HUES6 (cell line): Measurements from ENCODE around the gene RRP9.
A peak's percentile ranks its signal among the peaks of the same experiment; 100 is the strongest.
"Not testable (repeated sequence)": the region's sequence is repeated elsewhere in the genome, so short reads cannot be mapped to it uniquely, and the experiment has no call there.

Source experiments
- H3K27ac ChIP-seq: 2 replicates; pipeline ENCODE4 v1.7.0; 2013; ENCODE audit warnings: low read depth, mild to moderate bottlenecking, low read length, inconsistent platforms
- H3K27me3 ChIP-seq: 2 replicates; pipeline ENCODE4 v1.6.1; 2013; ENCODE audit warnings: low read length; ENCODE audit not compliant: control insufficient read depth, insufficient read depth
- H3K36me3 ChIP-seq: 2 replicates; pipeline ENCODE4 v1.6.1; 2013; ENCODE audit warnings: low read length; ENCODE audit not compliant: control insufficient read depth, insufficient read depth
- H3K4me1 ChIP-seq: 2 replicates; pipeline ENCODE4 v1.6.1; 2013; ENCODE audit warnings: low read length; ENCODE audit not compliant: control insufficient read depth, insufficient read depth
- H3K4me3 ChIP-seq: 2 replicates; pipeline ENCODE4 v1.5.1; 2013; ENCODE audit warnings: low read depth, low read length
- H3K9ac ChIP-seq: one replicate; pipeline ENCODE4 v1.6.1; 2013; ENCODE audit warnings: mild to moderate bottlenecking, low read length
- H3K9me3 ChIP-seq: 2 replicates; pipeline ENCODE4 v1.6.1; 2013; ENCODE audit warnings: low read depth, low read length; ENCODE audit not compliant: control insufficient read depth, insufficient read depth

Gene RRP9, protein sequence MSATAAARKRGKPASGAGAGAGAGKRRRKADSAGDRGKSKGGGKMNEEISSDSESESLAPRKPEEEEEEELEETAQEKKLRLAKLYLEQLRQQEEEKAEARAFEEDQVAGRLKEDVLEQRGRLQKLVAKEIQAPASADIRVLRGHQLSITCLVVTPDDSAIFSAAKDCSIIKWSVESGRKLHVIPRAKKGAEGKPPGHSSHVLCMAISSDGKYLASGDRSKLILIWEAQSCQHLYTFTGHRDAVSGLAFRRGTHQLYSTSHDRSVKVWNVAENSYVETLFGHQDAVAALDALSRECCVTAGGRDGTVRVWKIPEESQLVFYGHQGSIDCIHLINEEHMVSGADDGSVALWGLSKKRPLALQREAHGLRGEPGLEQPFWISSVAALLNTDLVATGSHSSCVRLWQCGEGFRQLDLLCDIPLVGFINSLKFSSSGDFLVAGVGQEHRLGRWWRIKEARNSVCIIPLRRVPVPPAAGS

DNA sequence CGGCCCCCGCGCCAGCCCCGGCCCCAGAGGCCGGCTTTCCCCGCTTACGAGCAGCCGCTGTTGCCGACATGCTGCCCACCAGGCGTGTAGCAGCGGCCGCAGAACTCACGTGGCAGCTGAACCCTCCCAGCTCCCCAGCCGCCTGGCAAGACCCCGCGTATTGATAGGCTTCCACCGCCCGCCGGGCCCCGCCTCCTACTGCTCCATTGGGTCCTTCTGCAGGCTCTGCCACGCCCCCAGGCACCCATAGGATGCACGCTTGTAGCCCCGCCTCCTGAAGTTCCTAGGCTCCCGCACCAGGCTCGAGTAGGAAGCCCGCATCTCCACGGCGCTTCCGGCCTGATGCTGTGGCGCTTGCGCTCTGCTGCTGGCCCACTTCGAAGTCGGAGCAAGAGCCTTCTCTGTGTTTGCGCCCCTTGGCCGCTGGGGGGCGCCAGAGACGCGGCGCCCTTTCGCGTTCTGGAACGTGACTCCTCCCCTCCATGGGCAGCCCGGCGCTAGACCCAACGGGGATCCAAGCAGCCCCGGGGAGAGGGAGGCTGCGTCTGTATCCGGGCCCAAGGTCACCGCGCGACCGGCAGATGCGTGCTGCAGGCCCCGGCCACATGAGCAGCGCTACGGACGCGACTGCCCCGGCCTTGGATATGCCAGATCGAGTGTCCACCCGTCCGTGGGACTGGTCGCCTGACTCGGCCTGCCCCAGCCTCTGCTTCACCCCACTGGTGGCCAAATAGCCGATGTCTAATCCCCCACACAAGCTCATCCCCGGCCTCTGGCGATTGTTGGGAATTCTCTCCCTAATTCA lies at the start of gene RRP9, which contains the start of gene PARP3:
Gene RRP9 (minus strand): TSS at position 107 of the 805 bp plus-strand sequence. CDS start 37 bp downstream, at position 70.
Gene PARP3 (plus strand): TSS at position 566 of the 805 bp plus-strand sequence. CDS start 993 bp downstream, outside the sequence.
- H3K27me3 ChIP-seq, result no peaks in the 10 kb centered on the region
- H3K4me1 ChIP-seq, result peaks cover 19% of the 10 kb centered on the region
- peak within 1 kb of the TSS; percentile 90 for H3K9ac ChIP-seq
- H3K36me3 ChIP-seq, result peaks cover 25% of the 10 kb centered on the region
- H3K4me3 ChIP-seq, result peak within 1 kb of the TSS; percentile 93
- H3K9me3 ChIP-seq, result no peaks in the 10 kb centered on the region
- peak within 1 kb of the TSS; percentile 69; the same call in 1 of the 2 replicates for H3K27ac ChIP-seq

DNA sequence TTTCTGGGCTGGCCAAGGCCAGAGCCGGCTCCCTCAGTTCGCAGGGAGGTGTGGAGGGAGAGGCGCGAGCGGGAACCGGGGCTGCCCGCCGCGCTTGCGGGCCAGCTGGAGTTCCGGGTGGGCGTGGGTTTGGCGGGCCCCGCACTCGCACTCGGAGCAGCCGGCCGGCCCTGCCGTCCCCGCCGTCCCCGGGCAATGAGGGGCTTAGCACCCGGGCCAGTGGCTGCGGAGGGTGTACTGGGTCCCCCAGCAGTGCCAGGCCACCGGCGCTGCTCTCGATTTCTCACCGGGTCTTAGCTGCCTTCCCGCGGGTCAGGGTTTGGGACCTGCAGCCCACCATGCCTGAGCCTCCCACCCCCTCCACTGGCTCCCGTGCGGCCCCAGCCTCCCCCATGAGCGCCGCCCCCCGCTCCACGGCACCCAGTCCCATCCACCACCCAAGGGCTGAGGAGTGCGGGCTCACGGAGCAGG lies 48.8 kb upstream of the RRP9 start:
- H3K9me3 ChIP-seq, H3K27me3 ChIP-seq, H3K9ac ChIP-seq, H3K4me3 ChIP-seq, H3K27ac ChIP-seq: not testable (repeated sequence)
- H3K36me3 ChIP-seq, result peaks cover 42% of the 10 kb centered on the region
- H3K4me1 ChIP-seq, result peaks cover 12% of the 10 kb centered on the region

DNA sequence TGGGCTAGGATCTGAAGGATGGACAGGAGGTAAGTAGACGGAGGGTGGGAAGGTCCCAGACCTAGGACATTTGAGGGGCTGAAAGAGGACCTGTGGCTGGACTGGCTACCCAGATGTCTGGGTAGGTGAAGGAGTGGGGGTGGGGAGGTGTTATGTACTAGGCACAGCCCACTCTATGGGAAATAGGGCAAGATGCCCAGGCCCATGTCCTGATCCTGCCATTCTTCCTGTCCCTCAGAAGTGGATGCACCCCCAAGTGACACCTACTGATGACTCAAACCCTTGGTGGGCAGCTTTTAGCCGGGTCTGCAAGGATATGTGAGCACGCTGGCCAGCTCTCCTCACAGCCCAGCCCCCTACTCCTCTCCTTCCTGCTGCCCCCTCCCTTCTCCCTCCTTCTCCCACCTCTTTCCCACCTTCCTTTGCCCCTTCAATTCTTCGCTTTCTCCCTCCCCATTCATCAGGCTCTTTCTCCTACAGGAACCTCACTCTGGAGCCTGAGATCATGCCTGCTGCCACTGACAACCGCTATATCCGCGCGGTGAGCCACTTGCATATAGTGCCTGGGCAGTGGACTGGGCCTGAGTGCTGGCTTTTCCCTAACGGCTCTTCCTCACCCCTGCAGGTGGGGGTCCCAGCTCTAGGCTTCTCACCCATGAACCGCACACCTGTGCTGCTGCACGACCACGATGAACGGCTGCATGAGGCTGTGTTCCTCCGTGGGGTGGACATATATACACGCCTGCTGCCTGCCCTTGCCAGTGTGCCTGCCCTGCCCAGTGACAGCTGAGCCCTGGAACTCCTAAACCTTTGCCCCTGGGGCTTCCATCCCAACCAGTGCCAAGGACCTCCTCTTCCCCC lies 46.8 kb upstream of the RRP9 start:
- H3K36me3 ChIP-seq, result peaks cover 21% of the 10 kb centered on the region
- no peak overlapping the region for H3K27ac ChIP-seq
- no peaks in the 10 kb centered on the region for H3K9me3 ChIP-seq
- peaks cover 13% of the 10 kb centered on the region for H3K4me1 ChIP-seq
- no peak overlapping the region for H3K4me3 ChIP-seq
- H3K27me3 ChIP-seq, result no peaks in the 10 kb centered on the region
- H3K9ac ChIP-seq, result no peak overlapping the region

DNA sequence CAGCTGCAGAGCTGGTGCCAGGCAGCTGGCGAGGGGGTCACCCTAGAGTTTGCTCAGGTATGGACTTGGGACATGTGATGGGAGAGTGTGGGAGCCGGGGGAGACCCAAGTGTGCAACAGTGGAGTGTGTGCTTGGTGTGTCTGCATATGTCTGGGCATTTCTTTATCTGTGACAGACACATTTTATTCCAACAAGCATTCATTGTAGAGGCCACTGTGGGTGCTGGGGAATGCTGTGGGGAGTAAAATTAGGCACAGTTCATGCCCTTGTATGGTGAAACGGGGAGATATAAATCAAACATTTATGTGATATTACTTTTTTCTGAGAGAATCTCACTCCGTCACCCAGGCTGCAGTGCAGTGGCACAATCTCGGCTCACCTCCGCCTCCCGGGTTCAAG lies 45.9 kb upstream of the RRP9 start:
- Histone ChIP-seq H3K4me1 (peaks cover 18% of the 10 kb centered on the region), H3K4me3 (no peak overlapping the region), H3K9ac (no peak overlapping the region), H3K27me3 (no peaks in the 10 kb centered on the region), H3K36me3 (peaks cover 13% of the 10 kb centered on the region), H3K9me3 (no peaks in the 10 kb centered on the region), H3K27ac (no peak overlapping the region)

DNA sequence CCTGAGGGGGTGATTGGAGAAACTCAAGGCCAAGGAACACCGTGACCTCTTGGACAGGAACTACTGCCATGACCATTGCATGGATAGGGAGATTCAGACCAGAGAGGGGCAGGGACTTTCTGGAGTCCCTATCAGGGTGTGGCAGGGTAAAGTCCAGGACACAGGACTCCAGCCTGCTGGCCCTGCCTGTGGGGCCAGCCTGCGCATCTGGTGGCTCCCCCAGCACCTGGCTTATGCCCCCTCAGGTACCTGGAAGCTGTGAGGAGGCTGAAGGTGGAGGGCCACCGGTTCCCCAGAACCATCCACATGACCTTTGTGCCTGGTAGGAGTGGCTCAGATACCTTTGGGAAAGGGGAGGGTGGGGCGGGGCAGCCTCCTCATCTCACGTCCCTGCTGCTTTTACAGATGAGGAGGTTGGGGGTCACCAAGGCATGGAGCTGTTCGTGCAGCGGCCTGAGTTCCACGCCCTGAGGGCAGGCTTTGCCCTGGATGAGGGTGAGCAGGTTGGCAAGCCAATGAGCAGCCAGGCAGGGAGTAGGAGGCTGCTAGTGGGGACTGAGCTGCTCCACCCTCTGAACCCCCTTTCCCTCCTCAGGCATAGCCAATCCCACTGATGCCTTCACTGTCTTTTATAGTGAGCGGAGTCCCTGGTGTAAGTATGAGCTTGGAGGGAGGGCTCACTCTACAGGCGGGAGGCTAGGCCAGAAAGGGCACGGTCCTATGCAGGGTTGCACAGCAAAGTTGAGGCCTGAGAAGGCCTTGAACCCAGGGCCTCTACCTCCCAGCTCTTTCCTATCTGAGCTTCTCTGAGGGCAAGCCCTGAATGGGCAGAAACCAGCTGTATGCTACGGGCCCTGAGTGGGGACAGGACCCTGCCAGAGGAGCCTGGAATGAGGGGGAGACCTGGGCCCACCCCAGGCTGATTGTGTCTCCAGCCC lies 44.6 kb upstream of the RRP9 start:
- Histone ChIP-seq H3K9me3 (no peaks in the 10 kb centered on the region), H3K9ac (no peak overlapping the region), H3K4me3 (no peak overlapping the region), H3K27me3 (no peaks in the 10 kb centered on the region), H3K4me1 (peaks cover 20% of the 10 kb centered on the region), H3K27ac (no peak overlapping the region), H3K36me3 (peaks cover under 1% of the 10 kb centered on the region; the same call in 1 of the 2 replicates)

DNA sequence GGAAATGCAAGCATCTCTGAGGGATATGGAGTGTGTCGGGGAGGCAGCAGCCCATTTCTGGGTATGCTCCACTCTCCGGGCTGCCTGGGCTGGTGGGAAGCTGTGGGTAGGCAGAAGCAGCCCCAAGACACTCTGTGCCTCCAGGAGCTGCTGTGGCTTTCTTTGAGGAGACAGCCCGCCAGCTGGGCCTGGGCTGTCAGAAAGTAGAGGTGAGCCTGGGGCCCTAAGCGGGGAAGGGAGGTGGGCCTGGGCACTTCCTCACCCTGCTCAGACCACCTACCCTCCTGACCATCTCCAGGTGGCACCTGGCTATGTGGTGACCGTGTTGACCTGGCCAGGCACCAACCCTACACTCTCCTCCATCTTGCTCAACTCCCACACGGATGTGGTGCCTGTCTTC lies 43.4 kb upstream of the RRP9 start:
- no peaks in the 10 kb centered on the region for H3K36me3 ChIP-seq
- peaks cover 20% of the 10 kb centered on the region for H3K4me1 ChIP-seq
- no peak overlapping the region for H3K27ac ChIP-seq
- no peak overlapping the region for H3K4me3 ChIP-seq
- H3K9me3 ChIP-seq, result no peaks in the 10 kb centered on the region
- H3K9ac ChIP-seq, result no peak overlapping the region
- no peaks in the 10 kb centered on the region for H3K27me3 ChIP-seq

DNA sequence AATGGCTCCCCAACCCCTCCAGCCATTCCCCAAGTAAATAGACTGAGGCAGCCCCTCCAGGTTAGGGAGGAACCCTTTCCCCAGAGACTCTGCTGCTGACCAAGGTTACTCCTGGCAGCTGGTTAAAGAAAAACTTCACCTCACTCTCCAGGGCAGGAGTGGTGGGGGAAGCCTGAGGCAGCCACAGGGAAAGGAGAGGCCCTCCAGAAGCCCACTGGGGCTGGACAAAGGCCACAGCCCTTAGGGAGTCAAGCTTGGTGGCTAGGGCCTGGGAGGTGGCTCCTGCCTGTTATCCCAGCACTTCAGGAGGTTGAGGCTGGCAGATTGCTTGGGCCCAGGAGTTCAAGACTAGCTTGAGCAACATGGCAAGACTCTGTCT lies 42.6 kb upstream of the RRP9 start:
- H3K4me3 ChIP-seq, result peak overlapping the region; percentile 78; the same call in 1 of the 2 replicates
- H3K27ac ChIP-seq, result no peak overlapping the region
- H3K4me1 ChIP-seq, result peaks cover 20% of the 10 kb centered on the region
- H3K9ac ChIP-seq, result peak overlapping the region; percentile 40
- no peaks in the 10 kb centered on the region for H3K9me3 ChIP-seq
- no peaks in the 10 kb centered on the region for H3K36me3 ChIP-seq
- no peaks in the 10 kb centered on the region for H3K27me3 ChIP-seq

DNA sequence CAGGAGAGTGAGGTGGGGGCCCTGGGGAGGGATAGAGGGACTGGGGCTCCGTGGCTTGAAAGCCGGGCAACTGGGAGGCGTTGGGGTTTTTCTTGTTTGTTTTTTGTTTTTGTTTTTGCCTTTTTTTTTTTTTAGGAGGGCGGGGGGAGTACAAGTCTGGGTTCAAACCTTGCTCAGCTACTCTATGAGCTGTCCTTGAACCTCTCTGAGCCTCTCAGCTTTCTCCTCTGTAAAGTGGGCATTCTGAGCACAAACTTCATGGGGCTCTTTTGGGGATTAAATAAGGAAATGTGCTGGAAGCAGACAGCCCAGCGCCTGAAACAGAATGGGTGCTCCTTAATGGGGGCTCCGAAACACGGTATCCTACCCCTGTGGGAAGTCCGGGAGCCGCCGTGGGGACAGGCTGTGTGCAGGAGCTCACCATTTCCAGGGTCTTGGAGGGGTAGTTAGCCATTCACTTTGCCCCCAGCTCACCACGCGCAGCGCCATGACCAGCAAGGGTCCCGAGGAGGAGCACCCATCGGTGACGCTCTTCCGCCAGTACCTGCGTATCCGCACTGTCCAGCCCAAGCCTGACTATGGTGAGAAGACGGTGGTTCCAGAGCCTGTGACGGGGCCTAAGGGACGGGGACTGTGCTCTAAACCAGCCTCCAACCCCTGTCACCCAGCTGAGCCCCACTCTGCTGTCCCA lies 42.0 kb upstream of the RRP9 start:
- Histone ChIP-seq H3K9ac (peak overlapping the region; percentile 40), H3K4me3 (peak overlapping the region; percentile 78), H3K27ac (peak overlapping the region; percentile 76; the same call in 1 of the 2 replicates), H3K4me1 (peaks cover 20% of the 10 kb centered on the region), H3K36me3 (no peaks in the 10 kb centered on the region), H3K27me3 (no peaks in the 10 kb centered on the region), H3K9me3 (no peaks in the 10 kb centered on the region)

DNA sequence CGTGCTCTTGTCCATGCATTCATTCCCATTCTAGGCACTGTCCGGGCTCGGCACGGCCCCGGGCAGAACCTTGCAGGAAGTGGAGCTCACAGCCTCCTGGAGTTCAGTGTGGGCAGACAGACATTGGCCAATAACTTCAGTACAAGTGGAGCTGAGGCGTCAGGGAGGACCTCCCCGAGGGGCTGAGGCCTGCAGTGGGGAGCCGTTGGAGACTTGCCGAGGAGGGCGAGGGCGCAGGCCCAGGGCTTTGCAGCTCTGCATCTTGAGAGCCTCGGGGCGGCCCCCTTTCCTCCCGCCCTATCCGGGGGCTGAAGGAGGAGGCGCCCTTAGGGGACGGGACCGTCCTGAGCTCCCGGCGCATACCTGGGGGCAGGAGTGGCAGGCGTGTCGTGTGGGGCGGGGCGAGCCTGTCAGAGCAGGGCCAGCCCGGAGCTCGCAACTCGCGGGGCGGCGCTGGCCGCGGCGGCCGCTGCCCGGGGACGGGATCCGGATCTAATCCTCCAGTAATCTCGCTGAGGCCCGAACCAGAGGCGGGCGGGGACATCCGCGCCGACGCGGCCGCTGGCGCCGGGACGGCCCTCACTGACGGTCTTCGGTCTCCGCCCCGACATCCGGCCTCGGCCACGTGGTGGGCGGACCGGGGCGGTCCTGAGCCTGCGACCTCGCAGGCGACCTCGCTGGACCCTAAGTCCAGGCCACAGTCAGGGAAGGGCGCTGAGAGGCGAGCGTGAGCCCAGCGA lies 41.3 kb upstream of the RRP9 start, which contains the start of gene ACY1:
Gene ACY1 (plus strand): TSS at position 698 of the 740 bp plus-strand sequence. CDS start 530 bp downstream, outside the sequence.
- no peaks in the 10 kb centered on the region for H3K9me3 ChIP-seq
- no peaks in the 10 kb centered on the region for H3K27me3 ChIP-seq
- H3K4me3 ChIP-seq, result peak within 1 kb of the TSS; percentile 78
- no peaks in the 10 kb centered on the region for H3K36me3 ChIP-seq
- H3K27ac ChIP-seq, result peak within 1 kb of the TSS; percentile 76; the same call in 1 of the 2 replicates
- peaks cover 17% of the 10 kb centered on the region for H3K4me1 ChIP-seq
- H3K9ac ChIP-seq, result peak within 1 kb of the TSS; percentile 40
